Naive B cell (primary cell): ENCODE data around the gene ZBTB45. TPM values are rescaled to one million over a fixed set of nuclear protein-coding genes. Genes with fewer than 3 reads are reported as not detected.
"Not testable (repeated sequence)": the region's sequence is repeated elsewhere in the genome, so short reads cannot be mapped to it uniquely, and the experiment has no call there.

ENCODE experiments used
- ATAC-seq, 2 donors: fragments of 150-1000 bp; cut with Tn5 transposase; 2 replicates each; pipeline ENCODE4 v1.10.0; 2021; ENCODE audit warnings: low read depth in 2 of 2, mild to moderate bottlenecking in 2 of 2, moderate library complexity in 2 of 2
- DNase-seq: peaks from one replicate; pipeline ENCODE4 v3.0.0; 2022
- H3K27ac Mint-ChIP-seq, 6 donors: one replicate each; pipeline ENCODE4 v1.8.0; 2020 to 2022; ENCODE audit warnings: mild to moderate bottlenecking in 6 of 6, mixed read lengths in 6 of 6, moderate library complexity in 5 of 6, inconsistent platforms in 2 of 6
- H3K27me3 Mint-ChIP-seq, 3 donors: one replicate each; pipeline ENCODE4 v1.8.0; 2021 to 2022; ENCODE audit warnings: mixed read lengths in 3 of 3, mild to moderate bottlenecking in 1 of 3
- H3K36me3 Mint-ChIP-seq, 2 donors: one replicate each; pipeline ENCODE4 v1.8.0; 2020 to 2022; ENCODE audit warnings: mixed read lengths in 2 of 2, inconsistent platforms in 1 of 2, mild to moderate bottlenecking in 1 of 2
- H3K4me1 Mint-ChIP-seq, 3 donors: one replicate each; pipeline ENCODE4 v1.8.0; 2020 to 2022; ENCODE audit warnings: mixed read lengths in 3 of 3, inconsistent platforms in 1 of 3, mild to moderate bottlenecking in 1 of 3, moderate library complexity in 1 of 3
- H3K4me3 Mint-ChIP-seq, 8 donors: one replicate each; pipeline ENCODE4 v1.8.0; 2020 to 2022; ENCODE audit warnings: mild to moderate bottlenecking in 8 of 8, mixed read lengths in 8 of 8, moderate library complexity in 8 of 8, inconsistent platforms in 2 of 8
- H3K9me3 Mint-ChIP-seq, 7 donors: one replicate each; pipeline ENCODE4 v1.8.0; 2020 to 2022; ENCODE audit warnings: mixed read lengths in 7 of 7, mild to moderate bottlenecking in 5 of 7, inconsistent platforms in 2 of 7, moderate library complexity in 1 of 7
- polyA plus RNA-seq, 6 donors: library from polyadenylated mRNA; unstranded; fragments of 300-500 nt; fragmentation: Illumina TruSeq; gene quantifications; one replicate each; pipeline ENCODE4 v1.2.3, GENCODE V29; 2021; ENCODE audit warnings: low read depth in 6 of 6

ZBTB45 gene
- polyA plus RNA-seq, 6 donors from 2014 or later, result 3.3 to 6.8 (median 4.8) TPM

GRCh38 chr19:58479736-58480480, 39.7 kb downstream of the ZBTB45 start:
- Mint-ChIP-seq H3K36me3 (no peaks in the 10 kb centered on the region), H3K27ac (no peak overlapping the region), H3K27me3 (no peaks in the 10 kb centered on the region), H3K4me1 (peaks cover 10 to 22% (median 13%) of the 10 kb centered on the region in 3 donors), H3K4me3 (no peak overlapping the region), H3K9me3 (no peaks in the 10 kb centered on the region)
- DNase-seq (no peak), ATAC-seq (no peak)

GRCh38 chr19:58479303-58479702, 40.3 kb downstream of the ZBTB45 start:
- Mint-ChIP-seq H3K9me3 (no peaks in the 10 kb centered on the region), H3K4me3 (peak overlapping the region in 1 of 8 donors; percentile 33), H3K4me1 (peaks cover 10 to 28% (median 13%) of the 10 kb centered on the region in 3 donors), H3K27ac (no peak overlapping the region), H3K27me3 (no peaks in the 10 kb centered on the region), H3K36me3 (no peaks in the 10 kb centered on the region)
- ATAC-seq (no peak), DNase-seq (no peak)

- H3K27me3 Mint-ChIP-seq, result no peaks in the 10 kb centered on the region
- H3K4me3 Mint-ChIP-seq, result peak overlapping the region in 5 of 8 donors; percentile 19 to 88 (median 68)
- H3K9me3 Mint-ChIP-seq, result no peaks in the 10 kb centered on the region
- no peaks in the 10 kb centered on the region for H3K36me3 Mint-ChIP-seq
- no peak for DNase-seq
- peaks cover 10 to 32% (median 13%) of the 10 kb centered on the region in 3 donors for H3K4me1 Mint-ChIP-seq
- peak overlapping the region in 1 of 6 donors; percentile 80 for H3K27ac Mint-ChIP-seq
- no peak for ATAC-seq
These were observed 41.7 kb downstream of the ZBTB45 start for GRCh38 chr19:58477871-58478270.

- H3K9me3 Mint-ChIP-seq, result no peaks in the 10 kb centered on the region
- H3K4me3 Mint-ChIP-seq, result peak overlapping the region; percentile 83 to 98 (median 96)
- ATAC-seq (no peak), DNase-seq (no peak)
- H3K27ac Mint-ChIP-seq, result peak overlapping the region; percentile 87 to 99 (median 94)
- H3K27me3 Mint-ChIP-seq, result no peaks in the 10 kb centered on the region
- H3K36me3 Mint-ChIP-seq, result no peaks in the 10 kb centered on the region
- H3K4me1 Mint-ChIP-seq, result peaks cover 10 to 32% (median 13%) of the 10 kb centered on the region in 3 donors
These were observed 42.5 kb downstream of the ZBTB45 start for GRCh38 chr19:58477130-58477529.

GRCh38 chr19:58476498-58477015, 43.1 kb downstream of the ZBTB45 start:
- Mint-ChIP-seq H3K27me3 (no peaks in the 10 kb centered on the region), H3K27ac (peak overlapping the region; percentile 87 to 99 (median 94)), H3K4me1 (peaks cover 10 to 32% (median 13%) of the 10 kb centered on the region in 3 donors), H3K36me3 (no peaks in the 10 kb centered on the region), H3K4me3 (peak overlapping the region; percentile 83 to 98 (median 96)), H3K9me3 (no peaks in the 10 kb centered on the region)
- ATAC-seq, result no peak
- no peak for DNase-seq

GRCh38 chr19:58475714-58476497, 43.7 kb downstream of the ZBTB45 start, which contains the start of gene ZNF446:
ZNF446 (plus strand) TSS chr19:58476352; CDS start chr19:58477219, 867 bp downstream.
- peaks cover 10 to 32% (median 13%) of the 10 kb centered on the region in 3 donors for H3K4me1 Mint-ChIP-seq
- ATAC-seq, result peak; percentile 89
- H3K27me3 Mint-ChIP-seq, result no peaks in the 10 kb centered on the region
- peak; percentile 96 for DNase-seq
- H3K27ac Mint-ChIP-seq, result peak within 1 kb of the TSS; percentile 95 to 99 (median 98)
- H3K36me3 Mint-ChIP-seq, result no peaks in the 10 kb centered on the region
- H3K4me3 Mint-ChIP-seq, result peak within 1 kb of the TSS; percentile 83 to 98 (median 96)
- H3K9me3 Mint-ChIP-seq, result no peaks in the 10 kb centered on the region

- Mint-ChIP-seq H3K27me3 (no peaks in the 10 kb centered on the region), H3K4me3 (peak overlapping the region; percentile 83 to 98 (median 96)), H3K36me3 (no peaks in the 10 kb centered on the region), H3K4me1 (peaks cover 10 to 32% (median 13%) of the 10 kb centered on the region in 3 donors), H3K9me3 (no peaks in the 10 kb centered on the region), H3K27ac (peak overlapping the region; percentile 95 to 99 (median 98))
- ATAC-seq (peak; percentile 18 to 32), DNase-seq (no peak)
These were observed 44.5 kb downstream of the ZBTB45 start for GRCh38 chr19:58474997-58475713.

GRCh38 chr19:58474291-58474996, 45.2 kb downstream of the ZBTB45 start:
- H3K4me1 Mint-ChIP-seq, result peaks cover 13 to 32% (median 13%) of the 10 kb centered on the region in 3 donors
- DNase-seq, result no peak
- no peaks in the 10 kb centered on the region for H3K9me3 Mint-ChIP-seq
- no peak for ATAC-seq
- H3K4me3 Mint-ChIP-seq, result peak overlapping the region in 6 of 8 donors; percentile 2 to 97 (median 80)
- H3K36me3 Mint-ChIP-seq, result no peaks in the 10 kb centered on the region
- peak overlapping the region in 4 of 6 donors; percentile 52 to 99 (median 92) for H3K27ac Mint-ChIP-seq
- H3K27me3 Mint-ChIP-seq, result no peaks in the 10 kb centered on the region

GRCh38 chr19:58473775-58474174, 45.8 kb downstream of the ZBTB45 start:
- Mint-ChIP-seq H3K27ac (peak overlapping the region in 2 of 6 donors; percentile 19 to 95), H3K36me3 (no peaks in the 10 kb centered on the region), H3K9me3 (no peaks in the 10 kb centered on the region), H3K4me1 (peaks cover 9 to 35% (median 14%) of the 10 kb centered on the region in 3 donors), H3K27me3 (no peaks in the 10 kb centered on the region), H3K4me3 (peak overlapping the region in 4 of 8 donors; percentile 41 to 97 (median 82))
- DNase-seq (no peak), ATAC-seq (no peak)

GRCh38 chr19:58471736-58472135, 47.9 kb downstream of the ZBTB45 start:
- H3K27me3 Mint-ChIP-seq, result no peaks in the 10 kb centered on the region
- DNase-seq (no peak), ATAC-seq (no peak)
- H3K27ac Mint-ChIP-seq, result no peak overlapping the region
- peaks cover 19 to 40% (median 19%) of the 10 kb centered on the region in 3 donors for H3K4me1 Mint-ChIP-seq
- H3K4me3 Mint-ChIP-seq, result no peak overlapping the region
- no peaks in the 10 kb centered on the region for H3K9me3 Mint-ChIP-seq
- H3K36me3 Mint-ChIP-seq, result no peaks in the 10 kb centered on the region

- peak overlapping the region in 2 of 8 donors; percentile 51 to 82 for H3K4me3 Mint-ChIP-seq
- H3K27me3 Mint-ChIP-seq, ATAC-seq: not testable (repeated sequence)
These were observed 48.6 kb downstream of the ZBTB45 start for GRCh38 chr19:58470837-58471543.

More at GRCh38 chr19:58470837-58471543, 48.6 kb downstream of the ZBTB45 start:
- not testable (repeated sequence) for DNase-seq, H3K27ac Mint-ChIP-seq, H3K9me3 Mint-ChIP-seq, H3K36me3 Mint-ChIP-seq
- peaks cover 19 to 44% (median 19%) of the 10 kb centered on the region in 3 donors for H3K4me1 Mint-ChIP-seq
